Stomach (tissue), 4 donors: ENCODE results near the gene CFAP100.

Experiments used
- POLR2AphosphoS5 ChIP-seq, 3 donors: sonication (generic); formaldehyde crosslinking; IDR thresholded peaks; one replicate each; pipeline ENCODE4 v1.6.1; 2016; ENCODE audit warnings: antibody characterized with exemption in 3 of 3
- TF ChIP-seq, protein P1 (sequence below), 7 experiments: fragments of 450-650 bp in 4 of 7; fragments of 200-600 bp in 3 of 7; sonication (generic) in 3 of 7; IDR thresholded peaks; one replicate each; pipeline ENCODE4 v1.5.1; 2016 to 2019; ENCODE audit warnings: antibody characterized with exemption in 7 of 7, control low read depth in 2 of 7, mild to moderate bottlenecking in 1 of 7

- TF ChIP-seq, protein P1, sequence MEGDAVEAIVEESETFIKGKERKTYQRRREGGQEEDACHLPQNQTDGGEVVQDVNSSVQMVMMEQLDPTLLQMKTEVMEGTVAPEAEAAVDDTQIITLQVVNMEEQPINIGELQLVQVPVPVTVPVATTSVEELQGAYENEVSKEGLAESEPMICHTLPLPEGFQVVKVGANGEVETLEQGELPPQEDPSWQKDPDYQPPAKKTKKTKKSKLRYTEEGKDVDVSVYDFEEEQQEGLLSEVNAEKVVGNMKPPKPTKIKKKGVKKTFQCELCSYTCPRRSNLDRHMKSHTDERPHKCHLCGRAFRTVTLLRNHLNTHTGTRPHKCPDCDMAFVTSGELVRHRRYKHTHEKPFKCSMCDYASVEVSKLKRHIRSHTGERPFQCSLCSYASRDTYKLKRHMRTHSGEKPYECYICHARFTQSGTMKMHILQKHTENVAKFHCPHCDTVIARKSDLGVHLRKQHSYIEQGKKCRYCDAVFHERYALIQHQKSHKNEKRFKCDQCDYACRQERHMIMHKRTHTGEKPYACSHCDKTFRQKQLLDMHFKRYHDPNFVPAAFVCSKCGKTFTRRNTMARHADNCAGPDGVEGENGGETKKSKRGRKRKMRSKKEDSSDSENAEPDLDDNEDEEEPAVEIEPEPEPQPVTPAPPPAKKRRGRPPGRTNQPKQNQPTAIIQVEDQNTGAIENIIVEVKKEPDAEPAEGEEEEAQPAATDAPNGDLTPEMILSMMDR (IDR thresholded peaks at IDR 0.05) = no peak
- TF ChIP-seq POLR2AphosphoS5 (IDR thresholded peaks at IDR 0.05) = no peak
Observed at GRCh38 chr3:126392246-126392645, 2.5 kb upstream of the CFAP100 start.
